Activated T-cell treated with anti-CD3 and anti-CD28 coated beads, Interleukin-2, amount 50 U/mL, for 48 hours (primary cell): ENCODE measurements around the gene SH2D7.
"Not testable (repeated sequence)": the region's sequence is repeated elsewhere in the genome, so short reads cannot be mapped to it uniquely, and the experiment has no call there.

Experiments used
- DNase-seq, 2 experiments: peaks; one replicate each; pipeline ENCODE4 v3.0.0-alpha.2; 2020

The SH2D7 gene

DNA sequence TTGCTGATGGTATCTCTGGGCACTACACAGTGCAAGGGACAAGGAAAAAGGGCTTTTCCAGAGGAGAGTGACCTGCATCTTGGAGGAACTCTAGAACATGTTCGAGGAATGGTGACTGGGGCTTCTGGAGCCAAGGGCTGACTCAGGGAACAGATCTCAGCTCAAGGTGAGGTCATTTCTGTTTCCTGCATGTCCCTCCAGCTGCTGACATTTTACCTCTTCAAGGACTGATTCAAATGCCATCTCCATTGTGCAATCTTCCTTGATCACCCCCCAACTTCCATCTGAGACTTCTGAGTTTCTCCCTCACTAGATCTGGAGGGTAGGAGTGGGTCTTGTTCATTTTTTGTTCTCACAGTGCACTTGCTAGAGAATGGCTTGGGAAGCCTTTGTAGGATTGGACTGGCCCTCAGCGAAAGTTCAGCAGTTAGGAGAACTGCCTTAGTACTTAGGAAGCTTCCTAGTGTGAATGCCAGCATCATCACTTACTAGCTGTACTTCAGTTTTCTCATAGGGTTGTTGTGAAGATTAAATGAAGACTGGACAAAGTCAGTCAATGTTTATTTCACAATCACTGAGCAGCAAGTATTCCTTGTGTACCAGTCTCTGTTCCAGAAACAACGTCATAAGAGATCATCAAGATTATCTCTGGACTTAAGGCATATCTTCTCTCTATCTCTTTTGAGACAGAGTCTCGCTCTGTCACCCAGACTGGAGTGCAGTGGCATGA lies 54.2 kb downstream of the SH2D7 start:
- no peak for DNase-seq

GRCh38 chr15:78147566-78147965 lies 55.2 kb downstream of the SH2D7 start:
- no peak for DNase-seq

DNA sequence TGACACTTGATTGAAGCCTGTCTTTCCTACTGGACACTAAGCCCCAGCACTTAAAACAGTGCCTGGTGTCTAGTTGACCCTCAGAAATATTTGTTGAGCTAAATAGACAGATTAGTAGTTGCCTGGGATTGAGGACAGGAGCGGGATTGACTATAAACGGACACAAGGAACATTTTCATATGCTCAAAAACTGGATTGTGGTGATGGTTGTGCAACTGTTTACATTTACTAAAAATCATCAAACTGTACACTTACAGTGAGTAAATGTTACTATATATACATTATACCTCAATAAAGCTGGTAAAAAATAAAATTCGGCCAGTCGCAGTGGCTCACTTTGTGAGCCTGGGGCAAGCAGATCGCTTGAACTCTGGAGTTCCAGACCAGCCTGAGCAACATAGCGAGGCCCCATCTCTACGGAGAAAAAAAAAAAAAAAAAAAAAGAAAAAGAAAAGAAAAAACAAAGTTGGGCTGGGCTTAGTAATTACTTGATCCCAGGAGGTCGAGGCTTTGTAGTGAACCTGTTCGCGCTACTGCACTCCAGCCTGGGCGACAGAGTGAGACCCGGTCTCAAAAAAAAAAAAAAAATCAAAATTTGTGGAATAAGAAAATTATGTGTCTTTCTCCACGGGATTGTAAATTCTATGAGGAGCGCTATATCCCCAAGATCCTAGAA lies 56.2 kb downstream of the SH2D7 start:
- DNase-seq, result no peak

- peak; percentile 100 for DNase-seq
Measured at GRCh38 chr15:78149068-78149804, 56.9 kb downstream of the SH2D7 start, which contains the start of gene IDH3A. TSS of gene IDH3A (plus strand) at chr15:78149362. CDS start at chr15:78149404, 42 bp downstream.

DNA sequence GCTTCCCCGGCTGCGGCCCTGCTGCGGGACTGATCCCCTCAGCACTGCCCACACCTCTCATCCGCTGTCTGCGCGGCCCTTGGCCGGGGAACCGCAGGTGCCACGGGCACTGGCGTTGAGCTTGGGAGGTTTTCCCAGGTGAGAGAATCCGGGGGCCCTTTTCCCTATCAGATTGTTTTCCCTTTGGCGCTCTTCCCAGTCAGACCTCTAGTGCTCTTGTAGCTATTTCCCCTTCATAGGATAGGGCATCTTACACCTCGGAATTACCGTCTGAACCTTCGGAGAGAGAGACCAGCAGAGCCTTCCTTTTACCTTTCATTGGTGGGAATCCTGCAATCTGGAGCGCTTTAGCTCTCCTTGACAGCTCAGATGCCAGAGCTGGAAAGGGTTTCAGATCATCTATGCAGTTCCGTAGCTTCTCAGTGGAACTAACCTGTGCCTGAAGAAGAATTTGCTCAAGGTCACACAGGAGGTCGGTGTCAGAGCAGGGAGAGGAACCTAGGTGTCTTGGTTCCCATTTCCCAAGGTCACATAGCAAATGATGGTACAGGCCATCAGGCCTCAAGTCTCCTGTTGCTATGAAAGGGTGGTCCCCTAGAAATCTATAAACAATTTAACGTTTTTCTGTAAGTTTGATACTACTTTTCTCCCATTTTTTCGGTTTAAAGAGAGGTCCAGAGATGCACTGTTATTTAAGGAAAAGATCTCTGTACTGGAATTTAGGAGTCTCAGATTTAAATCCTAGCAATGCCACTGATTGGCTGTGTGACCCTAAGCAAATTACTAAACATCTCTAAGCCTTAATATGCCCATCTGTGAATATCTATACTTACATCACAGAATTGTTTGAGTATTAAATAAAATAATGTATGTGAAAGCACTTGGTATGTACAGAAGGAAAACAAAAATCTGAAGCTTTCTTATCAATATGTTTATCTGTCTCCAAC lies 57.7 kb downstream of the SH2D7 start:
- DNase-seq, result no peak

DNA sequence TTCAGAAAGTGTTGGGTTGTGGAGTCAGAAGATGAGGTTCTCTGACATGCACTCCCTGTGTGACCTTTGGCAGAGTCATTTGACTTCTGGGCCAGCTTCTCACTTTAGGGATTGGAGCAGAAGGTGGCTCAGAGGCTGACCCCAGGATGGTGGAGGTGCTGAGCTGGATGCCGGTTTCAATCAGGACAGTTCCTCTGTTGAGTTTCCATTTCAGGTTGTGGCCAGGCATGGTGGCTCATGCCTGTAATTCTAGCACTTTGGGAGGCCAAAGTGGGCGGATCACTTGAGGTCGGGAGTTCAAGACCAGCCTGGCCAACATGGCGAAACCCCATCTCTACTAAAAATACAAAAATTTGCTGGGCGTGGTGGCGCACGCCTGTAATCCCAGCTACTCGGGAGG lies 58.7 kb downstream of the SH2D7 start:
- not testable (repeated sequence) for DNase-seq
